ENCODE results near the gene IL16. TPM values are rescaled to one million over a fixed set of nuclear protein-coding genes. Genes with fewer than 3 reads are reported as not detected.

Gene IL16
- total RNA-seq, 1 donor from 2014 or later, result 6.5 TPM

GRCh38 chr15:81296186-81296585 is 99.5 kb downstream of the IL16 start:
- DNase-seq, result no peak

GRCh38 chr15:81296673-81297072 is 100.0 kb downstream of the IL16 start:
- no peak for DNase-seq

- DNase-seq, result no peak
These were observed 100.5 kb downstream of the IL16 start for GRCh38 chr15:81297147-81297572.

- DNase-seq, result no peak
These were observed 101.2 kb downstream of the IL16 start for GRCh38 chr15:81297603-81298575.

GRCh38 chr15:81298611-81299010 is 101.9 kb downstream of the IL16 start:
- DNase-seq, result no peak

- no peak for DNase-seq
These were observed 102.5 kb downstream of the IL16 start for GRCh38 chr15:81299156-81299555.

- DNase-seq, result no peak
These were observed 103.1 kb downstream of the IL16 start for GRCh38 chr15:81299630-81300273.

- DNase-seq, result no peak
These were observed 104.7 kb downstream of the IL16 start for GRCh38 chr15:81301385-81301784.

- DNase-seq, result no peak
These were observed 105.2 kb downstream of the IL16 start for GRCh38 chr15:81301815-81302399.

- no peak for DNase-seq
These were observed 106.0 kb downstream of the IL16 start for GRCh38 chr15:81302701-81303109.

- DNase-seq, result peak; percentile 38
These were observed 106.9 kb downstream of the IL16 start for GRCh38 chr15:81303244-81304225.

- DNase-seq, result peak; percentile 46
These were observed 107.5 kb downstream of the IL16 start for GRCh38 chr15:81304226-81304625.

GRCh38 chr15:81308260-81308659 is 111.6 kb downstream of the IL16 start:
- no peak for DNase-seq

- DNase-seq, result no peak
These were observed 113.2 kb downstream of the IL16 start for GRCh38 chr15:81309647-81310450.

- no peak for DNase-seq
These were observed 113.8 kb downstream of the IL16 start for GRCh38 chr15:81310480-81310879.

GRCh38 chr15:81311752-81312464 is 115.2 kb downstream of the IL16 start:
- DNase-seq, result no peak

GRCh38 chr15:81312790-81313543 is 116.3 kb downstream of the IL16 start:
- DNase-seq, result peak; percentile 81

- DNase-seq, result no peak
These were observed 117.0 kb downstream of the IL16 start for GRCh38 chr15:81313686-81314085.

- DNase-seq, result no peak
These were observed 117.7 kb downstream of the IL16 start for GRCh38 chr15:81314378-81314777.

Measured in tongue (tissue), 2 donors.